NOMO-1 treated with dmso at 0.1 percent for 144 hours (cell line): ENCODE measurements around the gene TNFRSF13B.
"Not testable (repeated sequence)": the region's sequence is repeated elsewhere in the genome, so short reads cannot be mapped to it uniquely, and the experiment has no call there.

Source experiments
- DNase-seq: peaks from one replicate; lab custom pipeline; 2025; ENCODE audit not compliant: unreplicated experiment; lab: John Stamatoyannopoulos, UW

TNFRSF13B gene

GRCh38 chr17:16987066-16987829 lies 15.3 kb upstream of the TNFRSF13B start:
- no peak for DNase-seq

GRCh38 chr17:16986391-16986790 lies 14.5 kb upstream of the TNFRSF13B start:
- no peak for DNase-seq

GRCh38 chr17:16981928-16982327 lies 10.0 kb upstream of the TNFRSF13B start:
- no peak for DNase-seq

- DNase-seq = no peak
These were observed 9.2 kb upstream of the TNFRSF13B start for GRCh38 chr17:16980813-16981731.

- no peak for DNase-seq
These were observed 8.1 kb upstream of the TNFRSF13B start for GRCh38 chr17:16980061-16980460.

GRCh38 chr17:16979237-16979823 lies 7.4 kb upstream of the TNFRSF13B start:
- not testable (repeated sequence) for DNase-seq

DNA sequence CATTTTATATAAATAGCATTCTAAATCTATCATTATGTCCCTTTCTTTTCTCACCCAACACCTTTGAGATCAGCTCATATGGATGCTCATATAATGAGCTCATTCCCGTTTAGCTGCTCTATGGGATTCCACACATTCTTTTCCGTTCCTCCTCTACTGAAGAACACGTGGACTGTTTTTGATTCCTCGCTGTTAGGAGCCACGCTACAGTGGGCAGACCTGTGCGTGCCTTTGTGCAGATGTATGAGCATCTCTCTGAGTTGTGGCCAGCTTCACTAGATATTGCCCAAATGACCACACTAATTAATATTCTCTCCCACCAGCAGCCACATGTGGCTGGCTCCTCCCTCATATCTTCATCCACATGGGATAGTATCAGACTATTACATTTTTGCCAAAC lies 6.0 kb upstream of the TNFRSF13B start:
- DNase-seq = no peak

DNA sequence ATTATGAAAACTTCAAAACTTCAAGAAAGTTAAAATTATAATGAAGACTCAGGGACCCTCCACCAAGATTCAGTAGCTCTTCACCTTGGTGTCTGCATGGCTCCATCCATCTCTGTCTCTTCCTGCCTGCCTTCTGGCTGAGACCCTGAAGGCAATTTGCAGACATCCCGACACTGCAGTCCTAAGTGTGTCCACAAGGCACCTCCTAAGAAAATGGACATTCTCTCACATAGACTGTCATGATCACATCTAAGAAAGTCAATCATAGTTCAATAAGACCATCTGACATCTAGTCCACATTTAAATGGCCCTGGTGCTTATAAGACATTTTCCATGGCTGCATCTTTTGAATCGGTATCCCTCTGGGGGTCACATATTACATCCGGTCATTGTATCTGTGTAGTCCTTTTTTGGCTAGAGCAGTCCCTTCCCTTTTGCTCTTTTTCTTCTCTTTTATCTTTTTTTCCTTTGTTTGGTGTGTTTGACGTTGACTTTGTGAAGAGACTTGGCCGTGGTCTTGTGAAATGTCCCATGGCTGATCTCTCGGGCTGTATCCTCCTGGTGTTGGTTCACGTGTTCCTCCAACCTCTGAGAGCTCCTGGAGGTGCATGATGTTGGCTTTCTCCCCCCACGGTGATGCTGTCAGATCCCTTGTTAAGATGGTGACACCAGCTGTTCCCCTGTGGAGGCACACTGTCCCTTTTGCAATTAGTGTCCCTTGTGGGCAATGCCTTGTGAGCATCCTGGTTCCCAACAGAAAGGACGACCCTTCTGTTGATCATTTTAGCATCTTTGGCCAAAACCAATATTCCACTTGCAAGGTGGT lies 5.0 kb upstream of the TNFRSF13B start:
- DNase-seq = no peak

DNA sequence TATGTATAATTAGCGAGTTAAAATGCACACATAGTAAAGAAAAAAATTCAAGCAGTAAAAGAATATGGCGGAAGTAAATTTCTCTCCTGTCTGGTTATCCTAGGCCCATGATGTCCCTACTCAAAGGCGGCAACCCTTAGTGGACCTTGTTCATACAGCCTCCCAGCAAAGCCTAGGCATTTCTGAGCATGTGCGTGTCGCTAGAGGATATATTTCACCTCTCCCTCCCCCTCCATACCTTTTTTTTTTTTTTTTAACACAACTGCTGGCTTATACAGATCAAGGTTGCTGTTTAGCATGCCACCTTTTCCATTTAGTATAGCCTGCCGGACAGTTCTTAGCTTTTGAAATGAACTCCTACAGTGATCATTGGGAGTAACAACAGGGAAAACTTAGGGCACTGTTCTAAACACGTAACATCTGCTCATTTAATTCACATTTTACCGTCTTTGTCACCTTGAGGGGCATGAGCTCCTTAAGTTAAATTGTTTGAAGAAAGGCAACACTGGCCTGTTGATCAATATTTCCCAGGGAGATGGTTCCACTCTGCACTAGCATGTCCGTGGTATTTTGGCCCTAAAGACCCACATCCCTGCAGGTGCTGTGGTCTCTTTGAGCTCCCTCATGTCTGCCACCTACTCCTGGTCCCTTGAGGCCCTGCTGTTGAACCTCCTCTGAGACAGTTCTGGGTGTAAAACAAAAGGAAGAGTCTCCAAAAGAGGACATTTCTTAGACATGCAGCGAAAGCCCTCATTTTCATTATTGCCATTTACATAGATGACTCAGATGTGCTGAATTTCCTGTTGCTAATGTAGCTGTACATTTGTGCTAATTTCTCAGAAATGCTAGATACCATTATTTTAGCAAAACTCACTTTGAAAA lies 4.1 kb upstream of the TNFRSF13B start:
- DNase-seq = no peak

DNA sequence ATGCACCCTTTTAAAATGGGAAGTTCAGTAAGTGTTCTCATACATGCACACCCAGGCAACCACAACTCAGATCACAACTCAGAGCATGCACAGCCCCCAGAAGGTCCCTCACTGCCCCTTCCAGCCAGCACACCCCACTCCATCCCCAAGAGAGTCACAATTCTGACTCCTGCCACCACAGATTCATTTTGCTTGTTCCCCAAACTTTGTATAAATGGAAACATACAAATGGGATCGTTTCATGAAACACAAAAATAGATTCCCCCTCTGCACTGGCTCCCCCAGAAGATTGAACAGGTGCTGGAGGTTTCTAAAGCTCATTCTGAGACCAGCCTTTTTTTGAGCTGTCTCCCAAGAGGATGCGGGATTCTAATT lies 3.3 kb upstream of the TNFRSF13B start:
- no peak for DNase-seq

GRCh38 chr17:16974569-16975276 lies 2.8 kb upstream of the TNFRSF13B start:
- DNase-seq = no peak

GRCh38 chr17:16973760-16974540 lies 2.0 kb upstream of the TNFRSF13B start:
- no peak for DNase-seq

DNA sequence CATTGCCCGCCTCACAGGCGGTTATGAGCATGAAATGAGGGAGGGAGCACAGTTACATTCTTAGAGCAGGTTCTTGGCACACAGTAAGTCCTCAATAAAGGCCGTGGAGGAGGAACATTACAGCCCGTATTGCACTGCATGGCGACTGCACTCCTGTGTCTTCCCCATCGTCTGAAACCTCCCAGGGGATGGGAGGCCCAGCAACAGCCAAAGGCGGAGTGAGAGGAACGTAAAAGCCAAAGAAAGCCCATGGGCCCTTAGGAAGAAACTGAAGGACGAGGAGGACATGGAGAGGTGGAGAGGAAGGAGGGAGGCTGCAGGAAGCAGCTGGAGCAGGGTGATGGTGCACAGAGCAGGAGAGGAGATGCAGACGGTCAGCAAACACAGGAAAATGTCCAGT lies 1.1 kb upstream of the TNFRSF13B start:
- not testable (repeated sequence) for DNase-seq

- DNase-seq = no peak
These were observed 428 bp upstream of the TNFRSF13B start for GRCh38 chr17:16972346-16972745.

DNA sequence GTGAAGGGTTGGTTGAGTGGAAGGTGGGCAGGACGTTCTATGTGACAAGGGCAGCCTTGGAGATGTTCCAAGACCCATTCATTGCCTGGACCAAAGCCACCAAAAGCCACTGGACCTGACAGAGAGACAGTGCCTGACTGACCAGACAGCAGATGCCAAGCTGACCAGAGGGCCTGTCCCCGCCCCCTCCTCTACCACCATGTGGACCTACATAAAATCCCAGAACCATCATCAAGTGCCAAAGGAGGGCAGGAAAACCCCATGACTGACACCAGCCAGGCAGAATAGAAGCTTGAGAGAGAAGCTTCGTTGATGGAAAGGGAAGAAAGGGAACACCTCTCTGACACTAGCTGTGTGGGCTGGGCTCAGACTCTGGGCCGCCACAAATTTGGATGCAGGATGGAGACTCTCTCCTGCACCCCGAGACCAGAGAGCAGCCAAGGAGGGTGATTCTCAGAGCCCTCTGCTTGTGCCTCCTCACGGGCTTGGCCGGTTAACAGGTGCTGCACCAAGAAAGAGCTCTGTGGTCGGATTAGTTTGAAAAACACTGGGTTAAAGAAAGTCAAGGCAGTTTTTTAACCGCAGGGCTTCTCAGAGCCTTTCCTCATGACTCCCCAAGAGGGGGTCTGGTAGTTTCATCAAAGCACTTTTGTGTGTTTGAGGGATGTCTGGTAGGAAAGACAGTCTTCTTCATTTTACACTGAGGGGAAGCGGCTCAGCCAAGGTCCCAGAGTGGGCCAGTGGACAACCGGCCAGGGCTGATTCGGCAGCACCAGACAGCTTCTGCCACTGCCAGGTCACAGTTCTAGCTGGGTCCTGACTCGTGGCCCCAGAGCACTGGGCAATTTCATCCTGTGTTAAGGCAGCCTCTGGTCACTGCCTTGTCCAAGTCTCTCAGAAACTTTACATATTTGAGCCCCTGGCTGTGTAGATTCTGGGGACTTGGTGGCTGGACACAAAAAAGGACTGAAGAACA lies 1.7 kb downstream of the TNFRSF13B start:
- no peak for DNase-seq

DNA sequence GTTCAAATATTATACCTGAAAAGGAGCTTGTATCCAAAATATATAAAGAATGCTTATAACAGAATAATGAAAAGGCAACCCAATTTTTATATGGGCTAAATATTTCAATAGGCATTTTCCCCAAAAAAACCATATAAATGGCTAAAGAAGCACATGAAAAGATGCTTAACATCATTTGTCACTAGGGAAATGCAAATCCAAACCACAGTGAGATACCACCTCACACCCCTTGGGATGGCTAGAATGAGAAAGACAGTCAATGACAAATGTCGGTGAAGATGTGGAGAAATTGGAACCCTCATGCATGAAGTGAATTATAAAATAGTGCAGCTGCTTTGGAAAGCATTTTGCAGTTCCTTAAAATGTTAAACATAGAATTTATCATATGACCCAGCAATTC lies 3.1 kb downstream of the TNFRSF13B start:
- DNase-seq = no peak

GRCh38 chr17:16962804-16963203 lies 9.1 kb downstream of the TNFRSF13B start:
- no peak for DNase-seq
